Measurements from ENCODE around the gene HCN3.
"Not testable (repeated sequence)": the region's sequence is repeated elsewhere in the genome, so short reads cannot be mapped to it uniquely, and the experiment has no call there.

Gene HCN3

DNA sequence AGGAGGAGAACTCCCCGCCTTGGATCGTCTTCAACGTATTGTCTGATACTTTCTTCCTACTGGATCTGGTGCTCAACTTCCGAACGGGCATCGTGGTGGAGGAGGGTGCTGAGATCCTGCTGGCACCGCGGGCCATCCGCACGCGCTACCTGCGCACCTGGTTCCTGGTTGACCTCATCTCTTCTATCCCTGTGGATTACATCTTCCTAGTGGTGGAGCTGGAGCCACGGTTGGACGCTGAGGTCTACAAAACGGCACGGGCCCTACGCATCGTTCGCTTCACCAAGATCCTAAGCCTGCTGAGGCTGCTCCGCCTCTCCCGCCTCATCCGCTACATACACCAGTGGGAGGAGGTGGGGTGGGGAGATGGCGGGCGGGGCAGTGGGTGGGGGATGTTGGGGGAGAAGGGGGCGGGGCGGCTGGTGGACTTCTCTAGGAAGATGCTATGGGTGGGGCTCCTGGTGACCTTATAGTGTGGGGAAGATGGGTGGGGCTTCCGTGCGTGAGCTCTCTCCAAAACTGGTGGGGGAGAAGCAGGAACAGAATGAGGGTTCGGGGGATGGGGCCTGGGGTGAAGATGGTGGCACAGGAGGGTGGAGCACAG, 5.3 kb downstream of the HCN3 start:
- Histone ChIP-seq H3K4me3 (ENCODE audit: low read length) (no peak overlapping the region), H3K36me3 (ENCODE audit: insufficient read depth, low read length) (peaks cover 37% of the 10 kb centered on the region), H3K4me1 (ENCODE audit: insufficient read depth, low read length) (peaks cover 14% of the 10 kb centered on the region), H2AFZ (ENCODE audit: low read depth, low read length) (no peak overlapping the region), H3K27me3 (ENCODE audit: insufficient read depth, low read length) (no peaks in the 10 kb centered on the region), H3K9me3 (ENCODE audit: low read length) (no peaks in the 10 kb centered on the region)

DNA sequence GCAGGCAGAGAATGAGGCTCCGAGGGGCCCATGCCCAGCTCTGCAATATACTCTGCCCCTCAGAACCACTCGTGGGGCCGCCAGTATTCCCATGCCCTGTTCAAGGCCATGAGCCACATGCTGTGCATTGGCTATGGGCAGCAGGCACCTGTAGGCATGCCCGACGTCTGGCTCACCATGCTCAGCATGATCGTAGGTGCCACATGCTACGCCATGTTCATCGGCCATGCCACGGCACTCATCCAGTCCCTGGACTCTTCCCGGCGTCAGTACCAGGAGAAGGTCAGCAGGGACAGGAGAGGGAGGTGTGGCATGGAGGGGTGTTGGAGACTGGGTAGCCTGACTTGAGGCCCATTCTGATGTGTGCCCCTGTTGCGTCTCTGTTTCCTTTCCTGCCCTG, 7.2 kb downstream of the HCN3 start:
- Histone ChIP-seq H3K36me3 (ENCODE audit: insufficient read depth, low read length) (peaks cover 49% of the 10 kb centered on the region), H3K9me3 (ENCODE audit: low read length) (no peaks in the 10 kb centered on the region), H2AFZ (ENCODE audit: low read depth, low read length) (no peak overlapping the region), H3K4me1 (ENCODE audit: insufficient read depth, low read length) (peaks cover 2% of the 10 kb centered on the region), H3K4me3 (ENCODE audit: low read length) (no peak overlapping the region), H3K27me3 (ENCODE audit: insufficient read depth, low read length) (no peaks in the 10 kb centered on the region)

DNA sequence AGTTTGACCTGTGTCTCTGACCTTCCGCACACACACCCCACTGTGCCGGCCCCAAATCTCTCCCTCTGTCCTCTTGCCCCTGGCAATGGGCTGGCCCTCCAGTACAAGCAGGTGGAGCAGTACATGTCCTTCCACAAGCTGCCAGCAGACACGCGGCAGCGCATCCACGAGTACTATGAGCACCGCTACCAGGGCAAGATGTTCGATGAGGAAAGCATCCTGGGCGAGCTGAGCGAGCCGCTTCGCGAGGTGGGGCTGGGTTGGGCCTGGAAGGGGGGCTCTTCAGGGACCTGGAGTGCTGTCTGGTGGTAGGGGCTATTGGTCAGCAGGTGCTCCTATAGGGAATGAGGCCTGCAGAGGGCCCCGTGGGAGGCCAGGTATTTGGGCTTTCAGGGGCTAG, 7.8 kb downstream of the HCN3 start:
- Histone ChIP-seq H3K36me3 (ENCODE audit: insufficient read depth, low read length) (peaks cover 49% of the 10 kb centered on the region), H3K4me3 (ENCODE audit: low read length) (no peak overlapping the region), H3K9me3 (ENCODE audit: low read length) (no peaks in the 10 kb centered on the region)

DNA sequence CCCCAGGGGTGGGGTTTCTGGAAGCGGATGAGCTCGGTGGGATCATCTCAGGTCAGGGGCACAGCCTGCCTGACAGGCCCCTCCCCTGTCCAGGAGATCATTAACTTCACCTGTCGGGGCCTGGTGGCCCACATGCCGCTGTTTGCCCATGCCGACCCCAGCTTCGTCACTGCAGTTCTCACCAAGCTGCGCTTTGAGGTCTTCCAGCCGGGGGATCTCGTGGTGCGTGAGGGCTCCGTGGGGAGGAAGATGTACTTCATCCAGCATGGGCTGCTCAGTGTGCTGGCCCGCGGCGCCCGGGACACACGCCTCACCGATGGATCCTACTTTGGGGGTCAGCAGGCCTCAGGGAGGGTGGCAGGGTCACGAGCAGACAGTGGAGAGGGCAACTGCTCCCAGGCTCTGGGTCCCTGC, 8.4 kb downstream of the HCN3 start:
- H3K27me3 ChIP-seq (ENCODE audit: insufficient read depth, low read length) = no peaks in the 10 kb centered on the region
- H3K4me1 ChIP-seq (ENCODE audit: insufficient read depth, low read length) = no peaks in the 10 kb centered on the region
- H2AFZ ChIP-seq (ENCODE audit: low read depth, low read length) = no peak overlapping the region
- no peaks in the 10 kb centered on the region for H3K9me3 ChIP-seq (ENCODE audit: low read length)
- no peak overlapping the region for H3K4me3 ChIP-seq (ENCODE audit: low read length)
- H3K36me3 ChIP-seq (ENCODE audit: insufficient read depth, low read length) = peaks cover 49% of the 10 kb centered on the region

More for the DNA sequence above, 7.8 kb downstream of the HCN3 start:
- H2AFZ ChIP-seq (ENCODE audit: low read depth, low read length) = no peak overlapping the region
- H3K27me3 ChIP-seq (ENCODE audit: insufficient read depth, low read length) = no peaks in the 10 kb centered on the region
- H3K4me1 ChIP-seq (ENCODE audit: insufficient read depth, low read length) = no peaks in the 10 kb centered on the region

DNA sequence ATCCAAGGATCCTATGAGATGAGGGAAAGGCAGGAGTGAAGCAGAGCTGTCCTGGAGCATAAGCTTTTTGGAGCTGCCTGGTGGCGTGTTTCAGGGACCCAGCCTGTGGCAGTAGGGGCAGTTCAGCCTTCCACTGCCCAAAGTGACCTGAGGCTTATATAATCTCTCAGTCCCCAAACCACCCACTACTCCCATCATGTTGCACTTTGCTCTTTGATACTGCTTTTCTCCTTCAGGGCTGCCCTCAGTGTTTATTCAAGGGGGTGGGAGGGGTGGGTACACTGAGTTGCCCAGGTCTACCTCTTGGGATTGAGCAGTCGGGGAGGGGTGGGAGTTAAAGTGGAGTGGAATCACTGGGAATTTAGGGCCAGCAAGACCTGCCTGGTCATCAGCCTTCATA, 9.3 kb downstream of the HCN3 start:
- no peak overlapping the region for H2AFZ ChIP-seq (ENCODE audit: low read depth, low read length)
- no peaks in the 10 kb centered on the region for H3K27me3 ChIP-seq (ENCODE audit: insufficient read depth, low read length)
- no peaks in the 10 kb centered on the region for H3K4me1 ChIP-seq (ENCODE audit: insufficient read depth, low read length)
- peaks cover 49% of the 10 kb centered on the region for H3K36me3 ChIP-seq (ENCODE audit: insufficient read depth, low read length)
- no peaks in the 10 kb centered on the region for H3K9me3 ChIP-seq (ENCODE audit: low read length)
- no peak overlapping the region for H3K4me3 ChIP-seq (ENCODE audit: low read length)

DNA sequence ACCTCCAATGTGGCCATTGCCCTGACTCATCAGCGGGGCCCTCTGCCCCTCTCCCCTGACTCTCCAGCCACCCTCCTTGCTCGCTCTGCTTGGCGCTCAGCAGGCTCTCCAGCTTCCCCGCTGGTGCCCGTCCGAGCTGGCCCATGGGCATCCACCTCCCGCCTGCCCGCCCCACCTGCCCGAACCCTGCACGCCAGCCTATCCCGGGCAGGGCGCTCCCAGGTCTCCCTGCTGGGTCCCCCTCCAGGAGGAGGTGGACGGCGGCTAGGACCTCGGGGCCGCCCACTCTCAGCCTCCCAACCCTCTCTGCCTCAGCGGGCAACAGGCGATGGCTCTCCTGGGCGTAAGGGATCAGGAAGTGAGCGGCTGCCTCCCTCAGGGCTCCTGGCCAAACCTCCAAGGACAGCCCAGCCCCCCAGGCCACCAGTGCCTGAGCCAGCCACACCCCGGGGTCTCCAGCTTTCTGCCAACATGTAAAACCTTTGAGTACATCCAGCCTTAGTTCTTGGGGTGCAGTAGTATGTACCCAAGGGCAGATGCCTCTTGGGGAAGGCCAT, 10.8 kb downstream of the HCN3 start:
- H2AFZ ChIP-seq (ENCODE audit: low read depth, low read length) = no peak overlapping the region
- no peaks in the 10 kb centered on the region for H3K9me3 ChIP-seq (ENCODE audit: low read length)
- no peak overlapping the region for H3K4me3 ChIP-seq (ENCODE audit: low read length)
- H3K4me1 ChIP-seq (ENCODE audit: insufficient read depth, low read length) = no peaks in the 10 kb centered on the region
- H3K27me3 ChIP-seq (ENCODE audit: insufficient read depth, low read length) = no peaks in the 10 kb centered on the region
- H3K36me3 ChIP-seq (ENCODE audit: insufficient read depth, low read length) = peaks cover 39% of the 10 kb centered on the region

DNA sequence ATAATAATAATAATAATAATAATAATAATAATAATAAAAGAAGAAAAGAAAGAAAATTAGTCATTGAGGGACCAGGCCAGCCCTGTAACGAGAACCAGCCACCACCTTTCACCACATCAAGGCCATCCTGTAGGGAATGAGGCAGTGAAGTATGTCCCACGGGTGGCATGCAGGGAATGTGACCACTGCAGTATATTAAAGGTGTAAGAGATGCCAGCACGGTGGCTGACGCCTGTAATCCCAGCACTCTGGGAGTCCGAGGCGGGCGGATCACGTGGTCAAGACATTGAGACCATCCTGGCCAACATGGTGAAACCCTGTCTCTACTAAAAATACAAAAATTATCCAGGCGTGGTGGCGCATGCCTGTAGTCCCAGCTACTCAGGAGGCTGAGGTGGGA, 13.7 kb downstream of the HCN3 start:
- Histone ChIP-seq H3K9me3 (ENCODE audit: low read length) (peaks cover 15% of the 10 kb centered on the region), H3K36me3 (ENCODE audit: insufficient read depth, low read length) (peaks cover 19% of the 10 kb centered on the region), H3K27me3 (ENCODE audit: insufficient read depth, low read length) (peaks cover 22% of the 10 kb centered on the region)
- not testable (repeated sequence) for H3K4me3 ChIP-seq (ENCODE audit: low read length); H3K4me1 ChIP-seq (ENCODE audit: insufficient read depth, low read length); H2AFZ ChIP-seq (ENCODE audit: low read depth, low read length)

DNA sequence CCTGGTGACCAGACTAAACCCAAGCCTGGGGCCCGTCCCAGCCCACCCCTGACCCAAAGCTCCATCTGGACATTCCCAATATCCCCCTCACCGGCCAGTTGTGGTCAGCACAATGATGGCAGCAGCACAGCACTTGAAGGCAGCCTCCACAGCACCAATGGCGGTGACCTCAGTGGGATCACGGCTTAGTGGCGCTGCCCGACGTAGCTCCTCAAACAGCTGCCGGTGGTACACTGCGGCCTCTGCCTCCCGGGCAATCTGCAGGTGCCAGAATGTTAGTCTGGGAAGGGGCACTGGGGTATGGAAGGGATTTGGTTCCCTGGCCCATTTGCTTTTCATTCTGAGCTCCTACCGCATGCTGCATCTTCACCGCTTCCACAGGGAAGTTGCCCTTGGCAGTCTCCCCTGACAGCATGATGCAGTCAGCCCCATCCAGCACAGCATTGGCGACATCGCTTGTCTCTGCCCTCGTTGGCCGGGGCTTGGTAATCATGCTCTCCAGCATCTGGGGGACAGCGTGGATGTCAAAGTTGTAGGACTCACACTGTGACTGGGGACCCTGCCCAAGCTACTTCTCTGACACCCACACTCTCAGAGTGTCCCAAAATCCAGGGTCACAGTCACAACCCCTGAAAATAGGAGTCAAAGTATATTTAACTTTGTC, 16.0 kb downstream of the HCN3 start:
- Histone ChIP-seq H3K9me3 (ENCODE audit: low read length) (peaks cover 15% of the 10 kb centered on the region), H3K36me3 (ENCODE audit: insufficient read depth, low read length) (peaks cover 7% of the 10 kb centered on the region), H3K4me1 (ENCODE audit: insufficient read depth, low read length) (peaks cover 7% of the 10 kb centered on the region), H3K27me3 (ENCODE audit: insufficient read depth, low read length) (peaks cover 22% of the 10 kb centered on the region), H2AFZ (ENCODE audit: low read depth, low read length) (no peak overlapping the region), H3K4me3 (ENCODE audit: low read length) (no peak overlapping the region)

DNA sequence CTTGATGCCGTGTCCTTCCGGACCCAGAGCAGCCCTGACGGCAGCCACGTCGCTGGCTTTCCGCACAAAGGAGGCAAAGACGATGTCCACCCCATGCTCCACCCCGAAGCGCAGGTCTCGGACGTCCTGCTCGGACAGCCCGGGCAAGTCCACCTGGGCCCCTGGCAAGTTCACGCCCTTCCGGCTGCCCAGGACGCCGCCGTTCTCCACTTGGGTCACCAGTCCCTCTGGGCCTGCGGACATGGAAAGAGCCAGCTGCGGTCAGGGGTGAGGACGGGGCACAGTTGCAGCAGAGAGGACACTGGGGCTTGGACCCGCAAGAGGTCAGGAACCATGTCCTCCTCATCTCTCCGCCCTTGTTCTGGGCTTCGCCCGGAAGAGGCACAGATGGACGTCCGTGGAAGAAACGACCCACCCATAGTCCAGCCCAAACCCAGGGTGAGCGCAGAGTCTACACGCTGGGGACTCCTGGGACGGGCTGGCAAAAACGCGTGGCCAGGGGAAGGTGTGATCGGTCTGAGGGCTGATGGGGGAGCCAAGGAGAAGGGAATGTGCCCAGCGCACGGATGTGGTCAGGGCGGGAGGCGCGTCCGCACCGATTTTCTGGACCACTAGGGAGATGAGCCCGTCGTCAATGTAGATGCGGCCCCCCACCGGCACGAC, 17.4 kb downstream of the HCN3 start:
- no peaks in the 10 kb centered on the region for H3K36me3 ChIP-seq (ENCODE audit: insufficient read depth, low read length)
- peaks cover 22% of the 10 kb centered on the region for H3K27me3 ChIP-seq (ENCODE audit: insufficient read depth, low read length)
- no peak overlapping the region for H3K4me3 ChIP-seq (ENCODE audit: low read length)

DNA sequence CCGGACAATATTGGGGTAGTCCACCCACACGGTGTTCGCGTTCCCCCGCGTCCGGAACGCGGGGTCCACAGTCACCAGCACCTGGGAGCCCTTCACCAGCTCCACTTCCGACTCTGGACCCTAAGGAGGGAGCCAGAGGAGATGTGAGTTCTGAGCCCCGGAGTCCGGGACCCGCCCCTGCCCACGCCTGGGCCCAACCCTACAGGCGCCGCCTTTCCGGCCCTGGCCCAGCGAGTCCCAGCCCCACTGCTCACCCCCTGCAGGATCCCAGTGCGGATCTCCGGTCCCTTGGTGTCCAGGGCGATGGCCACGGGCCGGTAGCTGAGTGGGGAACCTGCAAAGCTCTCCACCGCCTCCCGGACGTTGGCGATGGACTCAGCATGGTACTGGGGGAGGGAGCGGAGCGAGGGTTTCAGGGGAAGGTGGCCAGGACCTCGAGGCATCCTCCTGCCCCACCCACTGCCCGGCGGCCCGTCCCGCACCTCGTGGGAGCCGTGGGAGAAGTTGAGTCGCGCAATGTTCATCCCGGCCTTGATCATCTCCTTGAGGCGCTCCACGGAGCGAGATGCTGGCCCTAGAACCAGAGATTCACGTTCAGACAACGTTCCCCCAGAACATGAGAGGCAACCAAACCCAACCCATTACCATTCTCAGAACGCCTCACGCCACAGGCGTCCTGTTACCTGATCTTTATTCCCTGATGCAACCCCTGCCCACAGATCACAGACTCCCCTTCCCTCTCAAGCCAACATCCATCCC, 18.1 kb downstream of the HCN3 start:
- H3K9me3 ChIP-seq (ENCODE audit: low read length) = peaks cover 15% of the 10 kb centered on the region
- no peaks in the 10 kb centered on the region for H3K36me3 ChIP-seq (ENCODE audit: insufficient read depth, low read length)
- H3K4me3 ChIP-seq (ENCODE audit: low read length) = no peak overlapping the region
- H3K4me1 ChIP-seq (ENCODE audit: insufficient read depth, low read length) = peaks cover 7% of the 10 kb centered on the region
- no peak overlapping the region for H2AFZ ChIP-seq (ENCODE audit: low read depth, low read length)
- H3K27me3 ChIP-seq (ENCODE audit: insufficient read depth, low read length) = peaks cover 22% of the 10 kb centered on the region

More for the DNA sequence above, 17.4 kb downstream of the HCN3 start:
- peaks cover 15% of the 10 kb centered on the region for H3K9me3 ChIP-seq (ENCODE audit: low read length)
- peaks cover 7% of the 10 kb centered on the region for H3K4me1 ChIP-seq (ENCODE audit: insufficient read depth, low read length)
- H2AFZ ChIP-seq (ENCODE audit: low read depth, low read length) = no peak overlapping the region

DNA sequence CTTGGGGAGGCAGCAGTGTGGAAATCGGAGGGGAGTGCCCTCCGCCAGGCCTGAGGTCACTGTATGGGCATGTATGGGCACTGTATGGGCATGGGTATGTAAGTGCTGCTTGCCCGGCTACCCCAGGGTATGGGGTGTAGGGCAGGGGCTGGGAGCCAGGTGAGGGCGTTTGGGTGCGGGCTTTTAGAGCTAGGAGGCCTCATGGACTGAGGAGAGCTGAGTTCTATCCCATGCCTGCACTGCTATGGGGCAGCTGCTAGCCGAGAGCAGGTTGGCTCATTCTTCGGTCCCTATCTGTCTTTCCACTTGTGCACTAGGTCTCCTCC, 18.6 kb downstream of the HCN3 start:
- Histone ChIP-seq H3K4me3 (ENCODE audit: low read length) (no peak overlapping the region), H3K9me3 (ENCODE audit: low read length) (peaks cover 15% of the 10 kb centered on the region), H3K4me1 (ENCODE audit: insufficient read depth, low read length) (peaks cover 7% of the 10 kb centered on the region)

DNA sequence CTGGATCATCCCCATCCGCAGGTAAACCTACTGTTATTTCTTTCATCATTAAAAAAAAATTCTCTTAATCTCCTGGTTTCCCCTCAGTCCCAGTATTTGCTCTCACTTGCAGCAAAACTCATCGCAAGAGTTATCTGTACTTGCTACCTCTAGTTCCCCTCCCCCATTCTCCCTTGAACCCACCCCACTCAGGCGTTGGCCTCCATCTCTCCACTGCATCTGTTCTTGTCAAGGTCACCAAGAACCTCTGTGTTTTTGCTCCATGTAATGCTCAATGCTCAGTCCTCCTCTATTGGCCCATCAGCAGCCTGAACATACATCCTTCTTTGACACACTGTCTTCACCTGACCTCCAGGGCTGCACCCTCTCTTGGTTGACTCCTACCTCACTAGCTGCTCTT, 19.4 kb downstream of the HCN3 start:
- H3K36me3 ChIP-seq (ENCODE audit: insufficient read depth, low read length) = no peaks in the 10 kb centered on the region
- H3K27me3 ChIP-seq (ENCODE audit: insufficient read depth, low read length) = peaks cover 22% of the 10 kb centered on the region

More for the DNA sequence above, 18.6 kb downstream of the HCN3 start:
- Histone ChIP-seq H3K36me3 (ENCODE audit: insufficient read depth, low read length) (no peaks in the 10 kb centered on the region), H3K27me3 (ENCODE audit: insufficient read depth, low read length) (peaks cover 22% of the 10 kb centered on the region), H2AFZ (ENCODE audit: low read depth, low read length) (no peak overlapping the region)

DNA sequence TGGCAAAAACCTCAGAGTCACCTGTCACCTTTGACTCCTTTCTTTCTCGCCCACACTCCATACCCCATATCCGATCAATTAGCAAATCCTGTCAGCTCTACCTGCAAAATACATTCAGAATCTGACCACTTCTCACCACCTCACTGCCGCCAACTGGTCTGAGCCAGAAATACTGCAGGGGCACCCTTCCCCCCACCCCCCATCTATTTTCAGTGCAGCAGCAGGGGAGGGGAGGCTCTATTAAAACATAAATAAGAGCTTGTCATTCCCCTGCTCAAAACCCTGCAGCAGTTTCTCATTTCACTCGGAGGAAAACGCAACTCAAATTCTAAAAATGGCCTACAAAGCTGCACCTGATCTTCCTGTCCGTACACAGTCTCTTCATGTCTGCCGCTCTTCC, 20.1 kb downstream of the HCN3 start:
- H3K9me3 ChIP-seq (ENCODE audit: low read length) = peaks cover 15% of the 10 kb centered on the region
- H3K36me3 ChIP-seq (ENCODE audit: insufficient read depth, low read length) = no peaks in the 10 kb centered on the region
- no peak overlapping the region for H2AFZ ChIP-seq (ENCODE audit: low read depth, low read length)
- peaks cover 22% of the 10 kb centered on the region for H3K27me3 ChIP-seq (ENCODE audit: insufficient read depth, low read length)
- H3K4me3 ChIP-seq (ENCODE audit: low read length) = no peak overlapping the region
- H3K4me1 ChIP-seq (ENCODE audit: insufficient read depth, low read length) = peaks cover 7% of the 10 kb centered on the region

More for the DNA sequence above, 19.4 kb downstream of the HCN3 start:
- H3K9me3 ChIP-seq (ENCODE audit: low read length) = peaks cover 15% of the 10 kb centered on the region
- no peak overlapping the region for H2AFZ ChIP-seq (ENCODE audit: low read depth, low read length)
- no peak overlapping the region for H3K4me3 ChIP-seq (ENCODE audit: low read length)
- H3K4me1 ChIP-seq (ENCODE audit: insufficient read depth, low read length) = peaks cover 7% of the 10 kb centered on the region
